H9 (cell line): ENCODE measurements around the gene RNF212. TPM values are rescaled to one million over a fixed set of nuclear protein-coding genes. Genes with fewer than 3 reads are reported as not detected.
A peak's percentile ranks its signal among the peaks of the same experiment; 100 is the strongest.

ENCODE experiments used
- DNase-seq: peaks from one replicate; pipeline ENCODE4 v3.0.0-alpha.2; 2017
- H2AFZ ChIP-seq: one replicate; pipeline ENCODE4 v1.6.1; 2013; ENCODE audit warnings: mild to moderate bottlenecking, low read length, control low read depth, moderate library complexity
- H2AK5ac ChIP-seq: 2 replicates; pipeline ENCODE4 v1.6.1; 2013; ENCODE audit warnings: low read length, control low read depth, mixed read lengths; ENCODE audit not compliant: insufficient read length
- H2BK120ac ChIP-seq: one replicate; pipeline ENCODE4 v1.6.1; 2013; ENCODE audit warnings: low read depth, mild to moderate bottlenecking, low read length, control low read depth, inconsistent platforms; ENCODE audit not compliant: poor library complexity, severe bottlenecking
- H2BK12ac ChIP-seq: 2 replicates; pipeline ENCODE4 v1.6.1; 2013; ENCODE audit warnings: low read length, control low read depth, mixed read lengths, low read depth; ENCODE audit not compliant: insufficient read length
- H2BK15ac ChIP-seq: 2 replicates; pipeline ENCODE4 v1.6.1; 2013; ENCODE audit warnings: low read depth, low read length, control low read depth
- H2BK20ac ChIP-seq: one replicate; pipeline ENCODE4 v1.6.1; 2013; ENCODE audit warnings: low read depth, mild to moderate bottlenecking, low read length, control low read depth, inconsistent platforms; ENCODE audit not compliant: poor library complexity, severe bottlenecking
- H2BK5ac ChIP-seq: 2 replicates; pipeline ENCODE4 v1.6.1; 2013; ENCODE audit warnings: low read length, control low read depth, mixed read lengths; ENCODE audit not compliant: insufficient read length
- H3K14ac ChIP-seq: 2 replicates; pipeline ENCODE4 v1.6.1; 2013; ENCODE audit warnings: low read length, control low read depth; ENCODE audit not compliant: insufficient read depth
- H3K18ac ChIP-seq: 2 replicates; pipeline ENCODE4 v1.6.1; 2013; ENCODE audit warnings: low read depth, mild to moderate bottlenecking, mixed read lengths, low read length, control low read depth; ENCODE audit not compliant: insufficient read length
- H3K23ac ChIP-seq: 2 replicates; pipeline ENCODE4 v1.6.1; 2013; ENCODE audit warnings: low read length, control low read depth, mixed read lengths, low read depth; ENCODE audit not compliant: insufficient read length
- H3K23me2 ChIP-seq: 2 replicates; pipeline ENCODE4 v1.6.1; 2013; ENCODE audit warnings: low read depth, mild to moderate bottlenecking, mixed read lengths, low read length, control low read depth; ENCODE audit not compliant: insufficient read length, poor library complexity, severe bottlenecking
- H3K27ac ChIP-seq: 2 replicates; pipeline ENCODE4 v1.5.1; 2013; ENCODE audit warnings: low read length, control low read depth, mixed read lengths, low read depth; ENCODE audit not compliant: insufficient read length
- H3K27me3 ChIP-seq: 2 replicates; pipeline ENCODE4 v1.6.1; 2013; ENCODE audit warnings: low read length, control low read depth, inconsistent platforms; ENCODE audit not compliant: insufficient read depth
- H3K4ac ChIP-seq: 2 replicates; pipeline ENCODE4 v1.6.1; 2013; ENCODE audit warnings: low read depth, mild to moderate bottlenecking, control low read depth, inconsistent platforms, low read length, moderate library complexity
- H3K4me1 ChIP-seq: 2 replicates; pipeline ENCODE4 v1.6.1; 2013; ENCODE audit warnings: low read length, control low read depth, inconsistent platforms; ENCODE audit not compliant: insufficient read depth
- H3K4me2 ChIP-seq: 2 replicates; pipeline ENCODE4 v1.6.1; 2013; ENCODE audit warnings: low read length, control low read depth, mixed read lengths; ENCODE audit not compliant: insufficient read length, insufficient read depth
- H3K56ac ChIP-seq: 2 replicates; pipeline ENCODE4 v1.6.1; 2013; ENCODE audit warnings: low read depth, mild to moderate bottlenecking, mixed read lengths, low read length, control low read depth; ENCODE audit not compliant: insufficient read length
- H3K79me1 ChIP-seq: 2 replicates; pipeline ENCODE4 v1.6.1; 2013; ENCODE audit warnings: low read depth, mild to moderate bottlenecking, moderate library complexity, low read length, control low read depth, inconsistent platforms; ENCODE audit not compliant: insufficient read depth, poor library complexity, severe bottlenecking
- H3K79me2 ChIP-seq: 2 replicates; pipeline ENCODE4 v1.6.1; 2013; ENCODE audit warnings: low read length, control low read depth, inconsistent platforms; ENCODE audit not compliant: insufficient read depth
- H3K9ac ChIP-seq: 2 replicates; pipeline ENCODE4 v1.6.1; 2013; ENCODE audit warnings: low read length, control low read depth, mixed read lengths; ENCODE audit not compliant: insufficient read length; ENCODE audit errors: extremely low read depth
- H3K9me3 ChIP-seq: one replicate; pipeline ENCODE4 v1.6.1; 2013; ENCODE audit warnings: low read depth, low read length, inconsistent platforms; ENCODE audit not compliant: control insufficient read depth
- H3T11ph ChIP-seq: one replicate; pipeline ENCODE4 v1.6.1; 2013; ENCODE audit warnings: mild to moderate bottlenecking, low read length, control low read depth, inconsistent platforms
- H4K20me1 ChIP-seq: one replicate; pipeline ENCODE4 v1.6.1; 2013; ENCODE audit not compliant: control insufficient read depth, insufficient read length, insufficient read depth
- H4K5ac ChIP-seq: 2 replicates; pipeline ENCODE4 v1.6.1; 2013; ENCODE audit warnings: low read depth, mild to moderate bottlenecking, mixed read lengths, low read length, control low read depth; ENCODE audit not compliant: insufficient read length
- H4K8ac ChIP-seq: replicated peaks from 2 replicates; pipeline ENCODE4 v1.6.1; 2013; ENCODE audit warnings: low read length, control low read depth, mixed read lengths, low read depth; ENCODE audit not compliant: insufficient read length
- H4K91ac ChIP-seq: 2 replicates; pipeline ENCODE4 v1.6.1; 2013; ENCODE audit warnings: low read depth, mild to moderate bottlenecking, moderate library complexity, mixed read lengths, low read length, control low read depth; ENCODE audit not compliant: insufficient read length
- H3K27ac Mint-ChIP-seq, 3 experiments: 2 replicates in 2 of 3; 3 replicates in 1 of 3; pipeline ENCODE4 v1.8.0; 2020 to 2021; ENCODE audit warnings: mixed read lengths in 3 of 3, mild to moderate bottlenecking in 1 of 3, moderate library complexity in 1 of 3
- H3K27me3 Mint-ChIP-seq: 2 replicates; pipeline ENCODE4 v1.8.0; 2021; ENCODE audit warnings: low read depth, mild to moderate bottlenecking, moderate library complexity, mixed read lengths
- H3K36me3 Mint-ChIP-seq, 3 experiments: 2 replicates in 2 of 3; 3 replicates in 1 of 3; pipeline ENCODE4 v1.8.0; 2020 to 2021; ENCODE audit warnings: low read depth in 3 of 3, mixed read lengths in 3 of 3; ENCODE audit not compliant: insufficient read depth in 1 of 3
- H3K4me1 Mint-ChIP-seq, 2 experiments: 2 replicates each; pipeline ENCODE4 v1.8.0; 2020; ENCODE audit warnings: mixed read lengths in 2 of 2
- H3K4me3 Mint-ChIP-seq, 2 experiments: 2 replicates in 1 of 2; 3 replicates in 1 of 2; pipeline ENCODE4 v1.8.0; 2020 to 2021; ENCODE audit warnings: mild to moderate bottlenecking in 2 of 2, mixed read lengths in 2 of 2, moderate library complexity in 1 of 2
- H3K9me3 Mint-ChIP-seq, 2 experiments: 2 replicates in 1 of 2; 3 replicates in 1 of 2; pipeline ENCODE4 v1.8.0; 2020; ENCODE audit warnings: mild to moderate bottlenecking in 2 of 2, mixed read lengths in 2 of 2, moderate library complexity in 1 of 2
- CTCF ChIP-seq: fragments of 200-600 bp; sonication (generic); conservative IDR thresholded peaks from 3 replicates; pipeline ENCODE4 v1.8.0; 2021; ENCODE audit warnings: antibody characterized with exemption, mild to moderate bottlenecking
- WGBS: extraction: QIAGEN DNeasy Blood & Tissue Kit; methylation state at CpG from one replicate; pipeline ENCODE4 v1.1.7; 2013; ENCODE audit warnings: missing lambda C conversion rate, low lambda C conversion rate, mixed read lengths; ENCODE audit not compliant: insufficient read length; ENCODE audit errors: extremely low coverage; 5-methylcytosine and 5-hydroxymethylcytosine counted together
- total RNA-seq: library from RNA; stranded (reverse); gene quantifications from 2 replicates; pipeline ENCODE4 v1.2.1, GENCODE V29; 2021

The RNF212 gene
- total RNA-seq, 1 experiment from 2014 or later: 3.0 TPM

GRCh38 chr4:1061056-1061700 lies 52.2 kb downstream of the RNF212 start:
- Histone ChIP-seq H2BK20ac (no peak overlapping the region), H3K4me2 (no peak overlapping the region), H4K8ac (no peak overlapping the region), H3K79me2 (no peaks in the 10 kb centered on the region), H2AFZ (no peak overlapping the region), H4K20me1 (no peaks in the 10 kb centered on the region), H3K79me1 (no peaks in the 10 kb centered on the region), H3K18ac (no peak overlapping the region), H3K4ac (no peak overlapping the region), H3K23ac (no peak overlapping the region), H3K27me3 (no peaks in the 10 kb centered on the region), H4K5ac (no peak overlapping the region), H3K9ac (no peak overlapping the region), H3K56ac (no peak overlapping the region), H2BK120ac (no peak overlapping the region), H3K23me2 (no peaks in the 10 kb centered on the region), H3K9me3 (no peaks in the 10 kb centered on the region), H3K14ac (no peak overlapping the region), H3T11ph (no peak overlapping the region), H2AK5ac (no peak overlapping the region), H2BK12ac (no peak overlapping the region), H2BK5ac (no peak overlapping the region), H4K91ac (no peak overlapping the region), H2BK15ac (no peak overlapping the region), H3K4me1 (no peaks in the 10 kb centered on the region), H3K27ac (no peak overlapping the region)
- Mint-ChIP-seq H3K9me3 (no peaks in the 10 kb centered on the region), H3K27ac (no peak overlapping the region), H3K4me1 (peaks cover 0 to 4% of the 10 kb centered on the region in 2 experiments; a peak in 1 of 4 replicates), H3K36me3 (no peaks in the 10 kb centered on the region), H3K4me3 (no peak overlapping the region), H3K27me3 (peaks cover 60% of the 10 kb centered on the region)
- WGBS: no CpG with 5 or more reads among the region's 14 CpGs
- TF ChIP-seq CTCF: no peak
- peak; percentile 15 for DNase-seq
